Measurements from ENCODE around the gene EIF2AK3. TPM values are rescaled to one million over a fixed set of nuclear protein-coding genes. Genes with fewer than 3 reads are reported as not detected.

Gene EIF2AK3
- total RNA-seq, 1 experiment from 2014 or later, result 18.4 TPM

- Histone ChIP-seq H3K9me3 (ENCODE audit: low read length) (no peaks in the 10 kb centered on the region), H3K27ac (ENCODE audit: low read length) (no peak overlapping the region), H3K4me2 (ENCODE audit: low read depth, low read length, poor library complexity, severe bottlenecking) (no peak overlapping the region), H2AFZ (ENCODE audit: low read length) (no peak overlapping the region), H3K9ac (ENCODE audit: low read length) (no peak overlapping the region), H3K9me2 (replicated peaks; ENCODE audit: insufficient read depth, low read length) (no peaks in the 10 kb centered on the region), H3K79me2 (ENCODE audit: low read length) (no peaks in the 10 kb centered on the region), H3K4me3 (ENCODE audit: low read length) (no peak overlapping the region), H3K27me3 (ENCODE audit: low read length) (no peaks in the 10 kb centered on the region), H3K36me3 (ENCODE audit: insufficient read depth, low read length) (peaks cover 13% of the 10 kb centered on the region; the same call in 1 of the 2 replicates), H4K20me1 (ENCODE audit: insufficient read depth, low read depth, low read length) (no peaks in the 10 kb centered on the region), H3K4me1 (ENCODE audit: low read length) (no peaks in the 10 kb centered on the region)
- no peak for DNase-seq
These were observed 45.2 kb downstream of the EIF2AK3 start for GRCh38 chr2:88582030-88582429.

- Histone ChIP-seq H3K27me3 (ENCODE audit: low read length) (no peaks in the 10 kb centered on the region), H3K9me3 (ENCODE audit: low read length) (no peaks in the 10 kb centered on the region), H3K4me1 (ENCODE audit: low read length) (no peaks in the 10 kb centered on the region), H3K36me3 (ENCODE audit: insufficient read depth, low read length) (peaks cover 21% of the 10 kb centered on the region), H3K9ac (ENCODE audit: low read length) (no peak overlapping the region), H3K27ac (ENCODE audit: low read length) (no peak overlapping the region), H3K9me2 (replicated peaks; ENCODE audit: insufficient read depth, low read length) (no peaks in the 10 kb centered on the region), H4K20me1 (ENCODE audit: insufficient read depth, low read depth, low read length) (no peaks in the 10 kb centered on the region), H3K4me3 (ENCODE audit: low read length) (no peak overlapping the region), H2AFZ (ENCODE audit: low read length) (no peak overlapping the region), H3K4me2 (ENCODE audit: low read depth, low read length, poor library complexity, severe bottlenecking) (no peak overlapping the region), H3K79me2 (ENCODE audit: low read length) (no peaks in the 10 kb centered on the region)
- no peak for DNase-seq
These were observed 47.2 kb downstream of the EIF2AK3 start for GRCh38 chr2:88580088-88580487.

GRCh38 chr2:88575630-88576029 lies 51.6 kb downstream of the EIF2AK3 start:
- H3K4me3 ChIP-seq (ENCODE audit: low read length), result no peak overlapping the region
- no peak overlapping the region for H3K9ac ChIP-seq (ENCODE audit: low read length)
- H3K4me1 ChIP-seq (ENCODE audit: low read length), result peaks cover 4% of the 10 kb centered on the region; the same call in 1 of the 2 replicates
- H3K27ac ChIP-seq (ENCODE audit: low read length), result no peak overlapping the region
- no peak overlapping the region for H3K4me2 ChIP-seq (ENCODE audit: low read depth, low read length, poor library complexity, severe bottlenecking)
- peaks cover 32% of the 10 kb centered on the region for H3K36me3 ChIP-seq (ENCODE audit: insufficient read depth, low read length)
- 0 out of 2 replicates have a peak, but pooled peaks cover 4% of the 10 kb centered on the region for H3K79me2 ChIP-seq (ENCODE audit: low read length)
- H3K9me2 ChIP-seq (replicated peaks; ENCODE audit: insufficient read depth, low read length), result no peaks in the 10 kb centered on the region
- H4K20me1 ChIP-seq (ENCODE audit: insufficient read depth, low read depth, low read length), result no peaks in the 10 kb centered on the region
- H2AFZ ChIP-seq (ENCODE audit: low read length), result no peak overlapping the region
- H3K27me3 ChIP-seq (ENCODE audit: low read length), result no peaks in the 10 kb centered on the region
- no peaks in the 10 kb centered on the region for H3K9me3 ChIP-seq (ENCODE audit: low read length)
- no peak for DNase-seq

DNA sequence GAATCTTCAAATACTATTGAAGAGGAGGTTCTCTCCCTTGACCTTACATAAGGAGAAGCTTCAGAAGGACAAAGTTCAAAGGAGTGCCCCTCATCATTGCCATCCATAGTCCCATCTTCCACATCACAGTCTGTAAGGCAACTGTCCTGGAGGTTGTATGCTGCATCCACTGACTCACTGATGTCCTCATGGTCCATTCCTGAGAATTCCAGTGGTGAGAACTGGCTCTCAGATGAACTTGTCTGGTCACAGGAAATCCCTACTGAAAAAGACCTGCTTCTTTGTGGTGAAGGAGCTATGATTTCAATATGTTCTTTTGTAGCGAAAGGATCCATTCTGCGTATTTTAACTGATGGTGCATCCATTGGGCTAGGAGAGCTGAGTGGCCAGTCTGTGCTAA lies 52.2 kb downstream of the EIF2AK3 start:
- Histone ChIP-seq H3K4me3 (ENCODE audit: low read length) (no peak overlapping the region), H3K27ac (ENCODE audit: low read length) (no peak overlapping the region), H3K4me1 (ENCODE audit: low read length) (peaks cover 4% of the 10 kb centered on the region; the same call in 1 of the 2 replicates), H3K4me2 (ENCODE audit: low read depth, low read length, poor library complexity, severe bottlenecking) (no peak overlapping the region), H3K79me2 (ENCODE audit: low read length) (0 out of 2 replicates have a peak, but pooled peaks cover 4% of the 10 kb centered on the region), H3K9ac (ENCODE audit: low read length) (no peak overlapping the region), H3K9me3 (ENCODE audit: low read length) (no peaks in the 10 kb centered on the region), H4K20me1 (ENCODE audit: insufficient read depth, low read depth, low read length) (no peaks in the 10 kb centered on the region), H3K9me2 (replicated peaks; ENCODE audit: insufficient read depth, low read length) (no peaks in the 10 kb centered on the region), H2AFZ (ENCODE audit: low read length) (no peak overlapping the region), H3K27me3 (ENCODE audit: low read length) (no peaks in the 10 kb centered on the region), H3K36me3 (ENCODE audit: insufficient read depth, low read length) (peaks cover 34% of the 10 kb centered on the region)
- no peak for DNase-seq

DNA sequence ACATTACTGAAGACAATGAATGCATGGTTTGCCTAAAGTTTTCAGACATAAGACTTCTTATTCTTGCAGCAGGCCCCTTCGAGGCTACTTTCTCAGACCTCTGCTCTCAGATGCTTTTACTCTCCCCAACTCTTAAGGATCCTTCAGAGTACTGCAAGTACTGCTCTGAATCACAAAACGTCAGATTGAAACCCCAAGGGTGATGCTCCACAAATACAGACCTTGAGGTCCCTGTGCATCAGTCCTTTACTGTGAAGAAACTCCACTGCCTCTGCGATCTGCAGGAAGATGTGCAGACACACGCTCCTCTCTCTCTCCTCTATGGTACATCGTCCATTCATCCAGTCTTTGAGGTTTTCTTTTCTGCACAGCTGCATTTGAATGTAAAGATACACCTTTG lies 52.8 kb downstream of the EIF2AK3 start:
- DNase-seq, result no peak
- Histone ChIP-seq H3K4me3 (ENCODE audit: low read length) (no peak overlapping the region), H3K36me3 (ENCODE audit: insufficient read depth, low read length) (peaks cover 34% of the 10 kb centered on the region), H3K4me1 (ENCODE audit: low read length) (peaks cover 4% of the 10 kb centered on the region; the same call in 1 of the 2 replicates), H2AFZ (ENCODE audit: low read length) (no peak overlapping the region), H3K79me2 (ENCODE audit: low read length) (0 out of 2 replicates have a peak, but pooled peaks cover 4% of the 10 kb centered on the region), H3K27me3 (ENCODE audit: low read length) (no peaks in the 10 kb centered on the region), H3K9me2 (replicated peaks; ENCODE audit: insufficient read depth, low read length) (no peaks in the 10 kb centered on the region), H4K20me1 (ENCODE audit: insufficient read depth, low read depth, low read length) (no peaks in the 10 kb centered on the region), H3K9ac (ENCODE audit: low read length) (no peak overlapping the region), H3K9me3 (ENCODE audit: low read length) (no peaks in the 10 kb centered on the region), H3K27ac (ENCODE audit: low read length) (no peak overlapping the region), H3K4me2 (ENCODE audit: low read depth, low read length, poor library complexity, severe bottlenecking) (no peak overlapping the region)

DNA sequence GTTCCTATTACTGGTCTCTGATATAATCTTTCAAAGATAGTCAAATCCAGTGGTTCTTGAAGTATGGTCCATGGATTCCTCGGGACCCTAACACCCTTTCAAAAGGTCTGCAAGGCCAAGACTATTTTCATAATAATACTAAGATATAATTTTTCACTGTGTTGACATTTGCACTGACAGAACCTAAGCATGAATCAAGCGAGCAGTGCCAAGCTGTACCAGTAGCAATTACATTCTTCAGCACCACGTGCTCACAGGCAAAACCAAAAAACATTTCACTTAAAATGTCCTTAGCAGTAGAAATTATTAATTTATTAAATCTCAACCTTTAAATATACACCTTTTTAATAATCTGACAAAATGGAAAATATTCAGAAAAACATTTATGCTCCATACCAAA lies 59.1 kb downstream of the EIF2AK3 start:
- no peaks in the 10 kb centered on the region for H3K9me3 ChIP-seq (ENCODE audit: low read length)
- no peak overlapping the region for H3K4me3 ChIP-seq (ENCODE audit: low read length)
- peaks cover 4% of the 10 kb centered on the region for H3K4me1 ChIP-seq (ENCODE audit: low read length)
- H3K4me2 ChIP-seq (ENCODE audit: low read depth, low read length, poor library complexity, severe bottlenecking), result no peak overlapping the region
- no peak overlapping the region for H2AFZ ChIP-seq (ENCODE audit: low read length)
- 0 out of 2 replicates have a peak, but pooled peaks cover 4% of the 10 kb centered on the region for H3K79me2 ChIP-seq (ENCODE audit: low read length)
- no peaks in the 10 kb centered on the region for H3K9me2 ChIP-seq (replicated peaks; ENCODE audit: insufficient read depth, low read length)
- H3K27ac ChIP-seq (ENCODE audit: low read length), result no peak overlapping the region
- no peaks in the 10 kb centered on the region for H3K27me3 ChIP-seq (ENCODE audit: low read length)
- H4K20me1 ChIP-seq (ENCODE audit: insufficient read depth, low read depth, low read length), result no peaks in the 10 kb centered on the region
- H3K9ac ChIP-seq (ENCODE audit: low read length), result no peak overlapping the region
- DNase-seq, result no peak
- H3K36me3 ChIP-seq (ENCODE audit: insufficient read depth, low read length), result peaks cover 8% of the 10 kb centered on the region; the same call in 1 of the 2 replicates

- Histone ChIP-seq H3K4me1 (ENCODE audit: low read length) (peaks cover 9% of the 10 kb centered on the region), H3K9me3 (ENCODE audit: low read length) (no peaks in the 10 kb centered on the region), H3K4me2 (ENCODE audit: low read depth, low read length, poor library complexity, severe bottlenecking) (no peak overlapping the region), H3K27ac (ENCODE audit: low read length) (no peak overlapping the region), H3K9ac (ENCODE audit: low read length) (no peak overlapping the region), H3K36me3 (ENCODE audit: insufficient read depth, low read length) (peaks cover 5% of the 10 kb centered on the region; the same call in 1 of the 2 replicates), H3K79me2 (ENCODE audit: low read length) (no peaks in the 10 kb centered on the region), H3K9me2 (replicated peaks; ENCODE audit: insufficient read depth, low read length) (no peaks in the 10 kb centered on the region), H4K20me1 (ENCODE audit: insufficient read depth, low read depth, low read length) (no peaks in the 10 kb centered on the region), H3K27me3 (ENCODE audit: low read length) (no peaks in the 10 kb centered on the region), H3K4me3 (ENCODE audit: low read length) (no peak overlapping the region), H2AFZ (ENCODE audit: low read length) (no peak overlapping the region)
- no peak for DNase-seq
These were observed 62.9 kb downstream of the EIF2AK3 start for GRCh38 chr2:88564402-88564801.

GRCh38 chr2:88563129-88563528 lies 64.1 kb downstream of the EIF2AK3 start:
- Histone ChIP-seq H3K27ac (ENCODE audit: low read length) (no peak overlapping the region), H3K27me3 (ENCODE audit: low read length) (no peaks in the 10 kb centered on the region), H4K20me1 (ENCODE audit: insufficient read depth, low read depth, low read length) (no peaks in the 10 kb centered on the region), H3K9ac (ENCODE audit: low read length) (no peak overlapping the region), H3K4me1 (ENCODE audit: low read length) (peaks cover 9% of the 10 kb centered on the region), H3K9me2 (replicated peaks; ENCODE audit: insufficient read depth, low read length) (no peaks in the 10 kb centered on the region), H3K9me3 (ENCODE audit: low read length) (no peaks in the 10 kb centered on the region), H3K4me3 (ENCODE audit: low read length) (no peak overlapping the region), H2AFZ (ENCODE audit: low read length) (no peak overlapping the region), H3K36me3 (ENCODE audit: insufficient read depth, low read length) (peaks cover 6% of the 10 kb centered on the region; the same call in 1 of the 2 replicates), H3K79me2 (ENCODE audit: low read length) (no peaks in the 10 kb centered on the region), H3K4me2 (ENCODE audit: low read depth, low read length, poor library complexity, severe bottlenecking) (no peak overlapping the region)
- no peak for DNase-seq
